ENCODE data around the gene LCN9.

The LCN9 gene

DNA sequence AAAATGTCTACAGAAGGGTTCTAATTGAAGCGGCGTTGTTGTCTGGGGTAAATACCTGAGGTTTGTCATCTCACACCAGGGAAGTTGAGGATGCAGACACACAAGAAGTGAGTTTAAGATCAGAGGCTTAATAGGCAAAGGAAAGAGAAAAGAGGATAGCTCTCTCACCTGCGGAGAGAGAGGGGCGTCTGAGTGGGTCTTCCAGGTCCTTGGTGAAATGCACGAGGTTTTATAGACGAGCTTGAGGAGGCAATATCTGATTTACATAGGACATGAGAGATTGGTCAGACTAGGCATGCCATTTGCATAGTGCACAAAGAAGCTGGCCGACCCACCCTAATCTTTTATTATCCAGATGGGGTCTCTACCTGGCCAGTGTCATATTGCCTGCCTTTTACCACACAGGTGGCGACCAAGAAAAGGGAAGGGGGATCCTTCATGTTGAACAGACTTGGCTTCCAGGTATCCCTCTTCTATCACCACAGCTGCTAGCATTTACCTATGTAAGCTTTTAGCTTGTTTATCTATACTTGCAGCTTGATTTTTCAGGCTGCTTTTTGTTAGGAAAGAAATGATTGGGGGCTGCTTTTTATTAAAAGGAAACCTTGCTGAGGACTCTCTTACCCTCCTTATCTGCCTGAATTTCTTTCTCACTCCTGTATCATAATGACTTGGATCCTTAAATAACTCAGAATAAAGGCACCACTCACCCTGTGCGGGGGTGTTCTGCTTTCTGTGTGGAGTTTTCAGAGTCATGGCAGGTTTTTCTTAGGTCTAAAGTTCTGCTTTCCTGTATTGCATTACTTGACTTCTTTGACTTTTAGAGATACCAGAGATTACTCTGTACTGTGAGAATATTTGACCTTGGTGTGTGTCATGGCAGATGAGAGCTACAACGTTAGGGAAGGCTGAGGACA lies 14.4 kb upstream of the LCN9 start:
- Histone ChIP-seq H3K27me3 (replicated peaks; ENCODE audit: insufficient read depth, low read length) (peaks cover 81% of the 10 kb centered on the region), H3K4me3 (ENCODE audit: low read length) (no peak overlapping the region), H3K79me2 (ENCODE audit: low read length) (no peaks in the 10 kb centered on the region), H3K9me2 (replicated peaks; ENCODE audit: insufficient read depth, low read length) (no peaks in the 10 kb centered on the region), H2AFZ (ENCODE audit: low read length) (no peak overlapping the region), H3K9ac (ENCODE audit: low read length) (no peak overlapping the region), H3K27ac (ENCODE audit: low read length) (no peak overlapping the region), H3F3A (ENCODE audit: insufficient read depth, low read length) (no peaks in the 10 kb centered on the region), H3K9me3 (replicated peaks; ENCODE audit: insufficient read depth, low read length) (0 out of 2 replicates have a peak, but pooled peaks cover 5% of the 10 kb centered on the region), H4K20me1 (ENCODE audit: insufficient read depth, low read length) (no peaks in the 10 kb centered on the region), H3K36me3 (replicated peaks; ENCODE audit: insufficient read depth, low read length) (no peaks in the 10 kb centered on the region), H3K4me1 (ENCODE audit: low read length) (no peaks in the 10 kb centered on the region), H3K4me2 (ENCODE audit: low read depth, low read length) (no peak overlapping the region)
- no peak for DNase-seq
- TF ChIP-seq EZH2 (optimal IDR thresholded peaks at IDR 0.05; ENCODE audit: low read depth, low read length) (no peak), CTCF (IDR thresholded peaks at IDR 0.05; ENCODE audit: low read length) (no peak), EZH2phosphoT487 (IDR thresholded peaks at IDR 0.05; ENCODE audit: low read length) (no peak)

DNA sequence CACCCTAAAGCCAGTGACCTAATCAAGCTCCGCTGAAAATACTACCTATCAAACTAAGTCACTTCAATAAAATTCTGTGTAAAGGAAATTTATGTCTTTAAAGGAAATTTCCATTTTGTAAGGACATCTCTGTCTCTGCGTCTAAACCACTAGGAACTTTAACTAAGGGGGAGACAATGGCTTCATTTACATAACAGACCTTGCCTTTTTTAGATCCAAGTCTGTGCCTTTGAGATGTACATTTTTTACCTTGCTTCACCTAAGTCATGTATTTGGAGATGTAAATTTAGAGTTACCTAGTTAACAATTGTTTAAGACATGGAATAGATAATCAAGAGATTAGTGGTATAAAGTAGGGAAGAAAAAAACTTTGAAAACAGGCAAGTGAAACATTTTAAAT lies 13.6 kb upstream of the LCN9 start:
- no peak overlapping the region for H3K4me3 ChIP-seq (ENCODE audit: low read length)
- TF ChIP-seq EZH2 (optimal IDR thresholded peaks at IDR 0.05; ENCODE audit: low read depth, low read length) (no peak), CTCF (IDR thresholded peaks at IDR 0.05; ENCODE audit: low read length) (no peak), EZH2phosphoT487 (IDR thresholded peaks at IDR 0.05; ENCODE audit: low read length) (no peak)
- no peaks in the 10 kb centered on the region for H3K36me3 ChIP-seq (replicated peaks; ENCODE audit: insufficient read depth, low read length)
- no peaks in the 10 kb centered on the region for H3F3A ChIP-seq (ENCODE audit: insufficient read depth, low read length)
- H3K4me2 ChIP-seq (ENCODE audit: low read depth, low read length): no peak overlapping the region
- H3K79me2 ChIP-seq (ENCODE audit: low read length): no peaks in the 10 kb centered on the region
- H3K9me2 ChIP-seq (replicated peaks; ENCODE audit: insufficient read depth, low read length): no peaks in the 10 kb centered on the region
- DNase-seq: no peak
- no peaks in the 10 kb centered on the region for H4K20me1 ChIP-seq (ENCODE audit: insufficient read depth, low read length)
- H3K4me1 ChIP-seq (ENCODE audit: low read length): no peaks in the 10 kb centered on the region
- H3K9me3 ChIP-seq (replicated peaks; ENCODE audit: insufficient read depth, low read length): 0 out of 2 replicates have a peak, but pooled peaks cover 5% of the 10 kb centered on the region
- no peak overlapping the region for H3K9ac ChIP-seq (ENCODE audit: low read length)
- H3K27ac ChIP-seq (ENCODE audit: low read length): no peak overlapping the region
- peaks cover 88% of the 10 kb centered on the region for H3K27me3 ChIP-seq (replicated peaks; ENCODE audit: insufficient read depth, low read length)
- H2AFZ ChIP-seq (ENCODE audit: low read length): no peak overlapping the region

DNA sequence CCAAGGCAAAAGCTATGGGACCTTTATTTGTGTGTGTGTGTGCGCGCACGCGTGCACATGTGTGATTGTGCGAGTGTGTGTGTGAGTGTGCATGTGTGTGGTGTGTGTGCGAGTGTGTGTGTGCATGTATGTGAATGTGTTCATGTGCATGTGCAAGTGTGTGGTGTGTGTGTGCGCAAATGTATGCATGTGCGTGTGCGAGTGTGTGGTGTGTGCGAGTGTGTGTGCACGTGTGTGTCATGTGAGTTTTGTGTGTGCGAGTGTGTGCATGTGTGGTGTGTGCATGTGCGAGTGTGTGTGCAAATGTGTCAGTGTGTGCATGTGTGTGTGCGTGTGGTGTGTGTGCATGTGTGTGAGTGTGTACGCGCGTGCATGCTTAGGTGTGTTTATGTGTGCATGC lies 12.7 kb upstream of the LCN9 start:
- Histone ChIP-seq H3K79me2 (ENCODE audit: low read length) (no peaks in the 10 kb centered on the region), H3K4me3 (ENCODE audit: low read length) (no peak overlapping the region), H3K36me3 (replicated peaks; ENCODE audit: insufficient read depth, low read length) (no peaks in the 10 kb centered on the region), H3K27me3 (replicated peaks; ENCODE audit: insufficient read depth, low read length) (peaks cover 88% of the 10 kb centered on the region), H3K27ac (ENCODE audit: low read length) (no peak overlapping the region), H3K4me2 (ENCODE audit: low read depth, low read length) (no peak overlapping the region), H3K9me2 (replicated peaks; ENCODE audit: insufficient read depth, low read length) (no peaks in the 10 kb centered on the region), H3K9ac (ENCODE audit: low read length) (no peak overlapping the region), H3F3A (ENCODE audit: insufficient read depth, low read length) (no peaks in the 10 kb centered on the region), H3K9me3 (replicated peaks; ENCODE audit: insufficient read depth, low read length) (0 out of 2 replicates have a peak, but pooled peaks cover 5% of the 10 kb centered on the region), H3K4me1 (ENCODE audit: low read length) (no peaks in the 10 kb centered on the region), H2AFZ (ENCODE audit: low read length) (no peak overlapping the region), H4K20me1 (ENCODE audit: insufficient read depth, low read length) (no peaks in the 10 kb centered on the region)
- no peak for TF ChIP-seq EZH2 (optimal IDR thresholded peaks at IDR 0.05; ENCODE audit: low read depth, low read length)
- no peak for DNase-seq

GRCh38 chr9:135655317-135655716 lies 7.8 kb upstream of the LCN9 start:
- Histone ChIP-seq H3K79me2 (ENCODE audit: low read length) (no peaks in the 10 kb centered on the region), H3K9me3 (replicated peaks; ENCODE audit: insufficient read depth, low read length) (no peaks in the 10 kb centered on the region), H3K4me3 (ENCODE audit: low read length) (no peak overlapping the region), H3F3A (ENCODE audit: insufficient read depth, low read length) (no peaks in the 10 kb centered on the region), H3K9ac (ENCODE audit: low read length) (no peak overlapping the region), H3K27ac (ENCODE audit: low read length) (no peak overlapping the region), H3K27me3 (replicated peaks; ENCODE audit: insufficient read depth, low read length) (peaks cover 96% of the 10 kb centered on the region), H3K4me1 (ENCODE audit: low read length) (no peaks in the 10 kb centered on the region), H4K20me1 (ENCODE audit: insufficient read depth, low read length) (no peaks in the 10 kb centered on the region), H3K4me2 (ENCODE audit: low read depth, low read length) (no peak overlapping the region), H3K36me3 (replicated peaks; ENCODE audit: insufficient read depth, low read length) (no peaks in the 10 kb centered on the region), H3K9me2 (replicated peaks; ENCODE audit: insufficient read depth, low read length) (no peaks in the 10 kb centered on the region), H2AFZ (ENCODE audit: low read length) (no peak overlapping the region)
- TF ChIP-seq EZH2 (optimal IDR thresholded peaks at IDR 0.05; ENCODE audit: low read depth, low read length): no peak
- TF ChIP-seq EZH2phosphoT487 (IDR thresholded peaks at IDR 0.05; ENCODE audit: low read length): no peak
- TF ChIP-seq CTCF (IDR thresholded peaks at IDR 0.05; ENCODE audit: low read length): no peak
- no peak for DNase-seq

Data from MM.1S (cell line).